WTC11 (cell line): ENCODE measurements around the gene NANOS2. TPM values are rescaled to one million over a fixed set of nuclear protein-coding genes. Genes with fewer than 3 reads are reported as not detected.

ENCODE experiments used
- ATAC-seq: fragments of 200-7000 bp; cut with Tn5 transposase; 2 replicates; pipeline ENCODE4 v1.10.0; 2021; ENCODE audit warnings: mild to moderate bottlenecking, moderate library complexity
- CTCF ChIA-PET: fragments of 300-600 bp; sonication (Branson Sonifier 250); formaldehyde crosslinking; loops from one replicate; lab custom pipeline; 2021; ENCODE audit warnings: antibody characterized with exemption; lab: Charles Lee
- POLR2A ChIA-PET: fragments of 350-600 bp; sonication (Branson Sonifier 250); formaldehyde crosslinking; loops from one replicate; lab custom pipeline; 2021; ENCODE audit warnings: antibody characterized with exemption; lab: Charles Lee
- DNase-seq: peaks from one replicate; pipeline ENCODE4 v3.0.0; 2021; ENCODE audit warnings: low spot score
- H3K27ac Mint-ChIP-seq: 2 replicates; pipeline ENCODE4 v1.8.0; 2021; ENCODE audit warnings: mixed read lengths
- H3K27me3 Mint-ChIP-seq: 2 replicates; pipeline ENCODE4 v1.8.0; 2021; ENCODE audit warnings: low read depth, mild to moderate bottlenecking, moderate library complexity, mixed read lengths
- H3K36me3 Mint-ChIP-seq: 2 replicates; pipeline ENCODE4 v1.8.0; 2021; ENCODE audit warnings: mixed read lengths
- H3K4me1 Mint-ChIP-seq: 2 replicates; pipeline ENCODE4 v1.8.0; 2022; ENCODE audit warnings: mixed read lengths
- H3K4me3 Mint-ChIP-seq: 2 replicates; pipeline ENCODE4 v1.8.0; 2021; ENCODE audit warnings: mild to moderate bottlenecking, moderate library complexity, mixed read lengths
- H3K9me3 Mint-ChIP-seq: 2 replicates; pipeline ENCODE4 v1.8.0; 2021; ENCODE audit warnings: mixed read lengths
- CREB1 ChIP-seq: sonication (generic); formaldehyde crosslinking; IDR thresholded peaks from 2 replicates; pipeline ENCODE4 v1.8.0; 2023; ENCODE audit warnings: mild to moderate bottlenecking, missing genetic modification reagents
- CREM ChIP-seq: sonication (generic); formaldehyde crosslinking; IDR thresholded peaks from 2 replicates; pipeline ENCODE4 v1.8.1; 2022; ENCODE audit warnings: mild to moderate bottlenecking, missing genetic modification reagents, moderate library complexity
- ELF4 ChIP-seq: sonication (generic); formaldehyde crosslinking; IDR thresholded peaks from 2 replicates; pipeline ENCODE4 v1.8.1; 2022; ENCODE audit warnings: low read depth, mild to moderate bottlenecking, moderate library complexity, missing genetic modification reagents
- EMX1 ChIP-seq: fragments of 250-450 bp; sonication (Bioruptor Pico); IDR thresholded peaks from 2 replicates; pipeline ENCODE4 v1.8.0; 2021; ENCODE audit warnings: mild to moderate bottlenecking
- GABPB1 ChIP-seq: sonication (generic); formaldehyde crosslinking; IDR thresholded peaks from 2 replicates; pipeline ENCODE4 v1.8.1; 2023; ENCODE audit warnings: mild to moderate bottlenecking, missing genetic modification reagents
- IRF1 ChIP-seq: sonication (generic); formaldehyde crosslinking; IDR thresholded peaks from 2 replicates; pipeline ENCODE4 v1.8.0; 2023; ENCODE audit warnings: missing genetic modification reagents
- JAZF1 ChIP-seq: fragments of 250-450 bp; sonication (Bioruptor Pico); IDR thresholded peaks from 2 replicates; pipeline ENCODE4 v1.9.0; 2021; ENCODE audit warnings: moderate library complexity, mild to moderate bottlenecking, inconsistent platforms
- JUN ChIP-seq: sonication (generic); formaldehyde crosslinking; IDR thresholded peaks from 2 replicates; pipeline ENCODE4 v1.8.0; 2023; ENCODE audit warnings: mild to moderate bottlenecking, missing genetic modification reagents
- MXD4 ChIP-seq: fragments of 250-450 bp; sonication (Bioruptor Pico); IDR thresholded peaks from 2 replicates; pipeline ENCODE4 v1.8.0; 2021; ENCODE audit warnings: mild to moderate bottlenecking, moderate library complexity, borderline replicate concordance
- MYBL2 ChIP-seq: sonication (generic); formaldehyde crosslinking; IDR thresholded peaks from 2 replicates; pipeline ENCODE4 v1.8.1; 2023; ENCODE audit warnings: mild to moderate bottlenecking, moderate library complexity, missing genetic modification reagents
- NFYB ChIP-seq: sonication (generic); formaldehyde crosslinking; conservative IDR thresholded peaks from 2 replicates; pipeline ENCODE4 v1.8.0; 2022; ENCODE audit warnings: low read depth, missing genetic modification reagents
- SMAD3 ChIP-seq: sonication (generic); formaldehyde crosslinking; IDR thresholded peaks from 2 replicates; pipeline ENCODE4 v1.8.0; 2022; ENCODE audit warnings: missing genetic modification reagents, mild to moderate bottlenecking, borderline replicate concordance
- SMAD4 ChIP-seq: sonication (generic); formaldehyde crosslinking; IDR thresholded peaks from 2 replicates; pipeline ENCODE4 v1.8.0; 2022; ENCODE audit warnings: mild to moderate bottlenecking, missing genetic modification reagents
- SP1 ChIP-seq: sonication (generic); formaldehyde crosslinking; conservative IDR thresholded peaks from 2 replicates; pipeline ENCODE4 v1.8.1; 2022; ENCODE audit warnings: missing genetic modification reagents
- TP53 ChIP-seq: sonication (generic); formaldehyde crosslinking; IDR thresholded peaks from 2 replicates; pipeline ENCODE4 v1.8.1; 2023; ENCODE audit warnings: mild to moderate bottlenecking, missing genetic modification reagents
- ZNF219 ChIP-seq: sonication (generic); formaldehyde crosslinking; IDR thresholded peaks from 2 replicates; pipeline ENCODE4 v1.8.0; 2023; ENCODE audit warnings: missing genetic modification reagents, mild to moderate bottlenecking, borderline replicate concordance
- total RNA-seq: library from RNA; stranded (reverse); gene quantifications from 3 replicates; pipeline ENCODE4 v1.2.3, GENCODE V29; 2021
- TF ChIP-seq, protein P1 (sequence below): sonication (generic); formaldehyde crosslinking; IDR thresholded peaks from 2 replicates; pipeline ENCODE4 v1.8.1; 2022; ENCODE audit warnings: low read depth, mild to moderate bottlenecking, moderate library complexity, missing genetic modification reagents, borderline replicate concordance
- TF ChIP-seq, protein P2 (sequence below): sonication (generic); formaldehyde crosslinking; IDR thresholded peaks from 2 replicates; pipeline ENCODE4 v1.8.1; 2023; ENCODE audit warnings: mild to moderate bottlenecking, missing genetic modification reagents, moderate library complexity
- TF ChIP-seq, protein P3 (sequence below): fragments of 250-450 bp; sonication (Bioruptor Pico); IDR thresholded peaks from 2 replicates; pipeline ENCODE4 v1.9.0; 2021; ENCODE audit warnings: moderate library complexity, mild to moderate bottlenecking, inconsistent platforms, borderline replicate concordance
- TF ChIP-seq, protein P4 (sequence below): fragments of 250-450 bp; sonication (Bioruptor Pico); IDR thresholded peaks from 2 replicates; pipeline ENCODE4 v1.9.0; 2021; ENCODE audit warnings: mild to moderate bottlenecking
- TF ChIP-seq, protein P5 (sequence below): sonication (generic); formaldehyde crosslinking; IDR thresholded peaks from 2 replicates; pipeline ENCODE4 v1.8.1; 2022; ENCODE audit warnings: mild to moderate bottlenecking, missing genetic modification reagents, moderate library complexity, borderline replicate concordance
- TF ChIP-seq, protein P6 (sequence below): sonication (generic); formaldehyde crosslinking; IDR thresholded peaks from 2 replicates; pipeline ENCODE4 v1.8.1; 2023; ENCODE audit warnings: mild to moderate bottlenecking, missing genetic modification reagents
- TF ChIP-seq, protein P7 (sequence below): sonication (generic); formaldehyde crosslinking; conservative IDR thresholded peaks from 2 replicates; pipeline ENCODE4 v1.8.1; 2022; ENCODE audit warnings: mild to moderate bottlenecking, missing genetic modification reagents

NANOS2 gene
- total RNA-seq, 1 experiment from 2014 or later, result 0.13 TPM

- TF ChIP-seq, protein P1, sequence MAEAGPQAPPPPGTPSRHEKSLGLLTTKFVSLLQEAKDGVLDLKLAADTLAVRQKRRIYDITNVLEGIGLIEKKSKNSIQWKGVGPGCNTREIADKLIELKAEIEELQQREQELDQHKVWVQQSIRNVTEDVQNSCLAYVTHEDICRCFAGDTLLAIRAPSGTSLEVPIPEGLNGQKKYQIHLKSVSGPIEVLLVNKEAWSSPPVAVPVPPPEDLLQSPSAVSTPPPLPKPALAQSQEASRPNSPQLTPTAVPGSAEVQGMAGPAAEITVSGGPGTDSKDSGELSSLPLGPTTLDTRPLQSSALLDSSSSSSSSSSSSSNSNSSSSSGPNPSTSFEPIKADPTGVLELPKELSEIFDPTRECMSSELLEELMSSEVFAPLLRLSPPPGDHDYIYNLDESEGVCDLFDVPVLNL (CRISPR knock-in tag), result no peak
- Mint-ChIP-seq H3K9me3 (no peaks in the 10 kb centered on the region), H3K4me3 (no peak overlapping the region), H3K4me1 (peaks cover 21% of the 10 kb centered on the region), H3K27me3 (peaks cover 83% of the 10 kb centered on the region), H3K36me3 (no peaks in the 10 kb centered on the region), H3K27ac (no peak overlapping the region)
- ATAC-seq (no peak), DNase-seq (no peak)
- POLR2A ChIA-PET, result interaction anchor here (0.9 kb wide), 1 partner anchor 86 kb away, joined by 3 read pairs; no protein-coding TSS in a partner anchor
- CTCF ChIA-PET, result interaction anchor here (0.8 to 2.6 kb wide), 6 partner anchors 9 to 146 kb away, joined by 3 to 9 read pairs (median 4); partner anchors contain the start of gene NOVA2
These were observed 16.5 kb upstream of the NANOS2 start for GRCh38 chr19:45931055-45931454.

DNA sequence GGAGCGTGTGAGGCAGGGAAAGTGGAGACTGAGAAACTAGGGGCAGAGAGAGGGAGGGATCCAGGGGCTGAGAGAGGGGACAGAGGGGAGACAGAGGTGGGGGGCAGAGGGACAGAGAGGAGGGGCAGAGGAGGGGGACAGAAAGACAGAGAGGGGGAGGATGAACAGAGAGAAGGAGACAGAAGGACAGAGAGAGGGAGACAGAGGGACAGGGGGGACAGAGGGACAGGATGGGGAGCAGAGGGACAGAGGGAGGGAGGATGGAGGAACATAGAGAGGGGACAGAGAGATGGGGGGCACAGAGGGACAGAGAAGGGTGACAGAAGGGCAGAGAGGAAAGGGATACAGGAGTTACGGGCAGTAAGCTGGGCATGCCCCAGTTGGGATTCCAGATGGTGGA, 14.7 kb upstream of the NANOS2 start:
- POLR2A ChIA-PET, result no interaction called here
- Mint-ChIP-seq H3K36me3 (no peaks in the 10 kb centered on the region), H3K27me3 (peaks cover 75% of the 10 kb centered on the region), H3K9me3 (no peaks in the 10 kb centered on the region), H3K4me1 (peaks cover 8% of the 10 kb centered on the region), H3K4me3 (no peak overlapping the region), H3K27ac (no peak overlapping the region)
- CTCF ChIA-PET, result interaction anchor here (0.5 to 2.6 kb wide), 3 partner anchors 11 to 112 kb away, joined by 3 to 8 read pairs (median 5); no protein-coding TSS in a partner anchor
- TF ChIP-seq IRF1 (CRISPR knock-in tag) (no peak), MYBL2 (CRISPR knock-in tag) (no peak), NFYB (no peak), EMX1 (CRISPR knock-in tag) (no peak), TP53 (CRISPR knock-in tag) (no peak), CREB1 (CRISPR knock-in tag) (no peak), ELF4 (no peak), ZNF219 (CRISPR knock-in tag) (no peak), GABPB1 (CRISPR knock-in tag) (no peak), SMAD4 (CRISPR knock-in tag) (no peak), SMAD3 (CRISPR knock-in tag) (no peak)
- TF ChIP-seq, protein P2, sequence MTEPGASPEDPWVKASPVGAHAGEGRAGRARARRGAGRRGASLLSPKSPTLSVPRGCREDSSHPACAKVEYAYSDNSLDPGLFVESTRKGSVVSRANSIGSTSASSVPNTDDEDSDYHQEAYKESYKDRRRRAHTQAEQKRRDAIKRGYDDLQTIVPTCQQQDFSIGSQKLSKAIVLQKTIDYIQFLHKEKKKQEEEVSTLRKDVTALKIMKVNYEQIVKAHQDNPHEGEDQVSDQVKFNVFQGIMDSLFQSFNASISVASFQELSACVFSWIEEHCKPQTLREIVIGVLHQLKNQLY (CRISPR knock-in tag), result no peak
- ATAC-seq, result no peak
- DNase-seq, result no peak

GRCh38 chr19:45927565-45928261, 13.1 kb upstream of the NANOS2 start:
- Mint-ChIP-seq H3K36me3 (no peaks in the 10 kb centered on the region), H3K9me3 (no peaks in the 10 kb centered on the region), H3K4me3 (peak overlapping the region; percentile 63), H3K4me1 (peaks cover 8% of the 10 kb centered on the region), H3K27ac (no peak overlapping the region), H3K27me3 (peaks cover 66% of the 10 kb centered on the region)
- peak; percentile 99 for ATAC-seq
- ChIA-PET POLR2A (interaction anchor here (0.6 to 1.4 kb wide), 6 partner anchors 12 to 101 kb away, joined by 3 to 7 read pairs (median 4); partner anchors contain the start of genes CCDC61, IRF2BP1, MYPOP and SYMPK), CTCF (interaction anchor here (0.6 to 2.3 kb wide), 15 partner anchors 12 to 371 kb away, joined by 3 to 19 read pairs (median 5); partner anchors contain the start of genes NOVA2 and PGLYRP1)
- peak; percentile 95 for DNase-seq
- TF ChIP-seq SP1, result no peak
- TF ChIP-seq, protein P3, sequence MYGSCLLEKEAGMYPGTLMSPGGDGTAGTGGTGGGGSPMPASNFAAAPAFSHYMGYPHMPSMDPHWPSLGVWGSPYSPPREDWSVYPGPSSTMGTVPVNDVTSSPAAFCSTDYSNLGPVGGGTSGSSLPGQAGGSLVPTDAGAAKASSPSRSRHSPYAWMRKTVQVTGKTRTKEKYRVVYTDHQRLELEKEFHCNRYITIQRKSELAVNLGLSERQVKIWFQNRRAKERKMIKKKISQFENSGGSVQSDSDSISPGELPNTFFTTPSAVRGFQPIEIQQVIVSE (CRISPR knock-in tag), result no peak
- TF ChIP-seq MXD4 (CRISPR knock-in tag), result no peak
- 0 out of 2 replicates have a peak, but pooled peaks have one; percentile 52 for TF ChIP-seq CREM
- TF ChIP-seq, protein P4, sequence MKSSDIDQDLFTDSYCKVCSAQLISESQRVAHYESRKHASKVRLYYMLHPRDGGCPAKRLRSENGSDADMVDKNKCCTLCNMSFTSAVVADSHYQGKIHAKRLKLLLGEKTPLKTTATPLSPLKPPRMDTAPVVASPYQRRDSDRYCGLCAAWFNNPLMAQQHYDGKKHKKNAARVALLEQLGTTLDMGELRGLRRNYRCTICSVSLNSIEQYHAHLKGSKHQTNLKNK (CRISPR knock-in tag), result no peak
- TF ChIP-seq, protein P5, sequence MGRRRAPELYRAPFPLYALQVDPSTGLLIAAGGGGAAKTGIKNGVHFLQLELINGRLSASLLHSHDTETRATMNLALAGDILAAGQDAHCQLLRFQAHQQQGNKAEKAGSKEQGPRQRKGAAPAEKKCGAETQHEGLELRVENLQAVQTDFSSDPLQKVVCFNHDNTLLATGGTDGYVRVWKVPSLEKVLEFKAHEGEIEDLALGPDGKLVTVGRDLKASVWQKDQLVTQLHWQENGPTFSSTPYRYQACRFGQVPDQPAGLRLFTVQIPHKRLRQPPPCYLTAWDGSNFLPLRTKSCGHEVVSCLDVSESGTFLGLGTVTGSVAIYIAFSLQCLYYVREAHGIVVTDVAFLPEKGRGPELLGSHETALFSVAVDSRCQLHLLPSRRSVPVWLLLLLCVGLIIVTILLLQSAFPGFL (CRISPR knock-in tag), result no peak
- TF ChIP-seq JUN (CRISPR knock-in tag), result no peak
- TF ChIP-seq, protein P6, sequence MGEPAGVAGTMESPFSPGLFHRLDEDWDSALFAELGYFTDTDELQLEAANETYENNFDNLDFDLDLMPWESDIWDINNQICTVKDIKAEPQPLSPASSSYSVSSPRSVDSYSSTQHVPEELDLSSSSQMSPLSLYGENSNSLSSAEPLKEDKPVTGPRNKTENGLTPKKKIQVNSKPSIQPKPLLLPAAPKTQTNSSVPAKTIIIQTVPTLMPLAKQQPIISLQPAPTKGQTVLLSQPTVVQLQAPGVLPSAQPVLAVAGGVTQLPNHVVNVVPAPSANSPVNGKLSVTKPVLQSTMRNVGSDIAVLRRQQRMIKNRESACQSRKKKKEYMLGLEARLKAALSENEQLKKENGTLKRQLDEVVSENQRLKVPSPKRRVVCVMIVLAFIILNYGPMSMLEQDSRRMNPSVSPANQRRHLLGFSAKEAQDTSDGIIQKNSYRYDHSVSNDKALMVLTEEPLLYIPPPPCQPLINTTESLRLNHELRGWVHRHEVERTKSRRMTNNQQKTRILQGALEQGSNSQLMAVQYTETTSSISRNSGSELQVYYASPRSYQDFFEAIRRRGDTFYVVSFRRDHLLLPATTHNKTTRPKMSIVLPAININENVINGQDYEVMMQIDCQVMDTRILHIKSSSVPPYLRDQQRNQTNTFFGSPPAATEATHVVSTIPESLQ (CRISPR knock-in tag), result no peak
- TF ChIP-seq IRF1 (CRISPR knock-in tag), result no peak
- no peak for TF ChIP-seq JAZF1 (CRISPR knock-in tag)
- TF ChIP-seq, protein P7, sequence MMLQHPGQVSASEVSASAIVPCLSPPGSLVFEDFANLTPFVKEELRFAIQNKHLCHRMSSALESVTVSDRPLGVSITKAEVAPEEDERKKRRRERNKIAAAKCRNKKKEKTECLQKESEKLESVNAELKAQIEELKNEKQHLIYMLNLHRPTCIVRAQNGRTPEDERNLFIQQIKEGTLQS, result no peak
